ENCODE measurements around the gene CYB561D1.

GRCh38 chr1:109532365-109533136 lies 38.7 kb downstream of the CYB561D1 start:
- TF ChIP-seq, protein P1, sequence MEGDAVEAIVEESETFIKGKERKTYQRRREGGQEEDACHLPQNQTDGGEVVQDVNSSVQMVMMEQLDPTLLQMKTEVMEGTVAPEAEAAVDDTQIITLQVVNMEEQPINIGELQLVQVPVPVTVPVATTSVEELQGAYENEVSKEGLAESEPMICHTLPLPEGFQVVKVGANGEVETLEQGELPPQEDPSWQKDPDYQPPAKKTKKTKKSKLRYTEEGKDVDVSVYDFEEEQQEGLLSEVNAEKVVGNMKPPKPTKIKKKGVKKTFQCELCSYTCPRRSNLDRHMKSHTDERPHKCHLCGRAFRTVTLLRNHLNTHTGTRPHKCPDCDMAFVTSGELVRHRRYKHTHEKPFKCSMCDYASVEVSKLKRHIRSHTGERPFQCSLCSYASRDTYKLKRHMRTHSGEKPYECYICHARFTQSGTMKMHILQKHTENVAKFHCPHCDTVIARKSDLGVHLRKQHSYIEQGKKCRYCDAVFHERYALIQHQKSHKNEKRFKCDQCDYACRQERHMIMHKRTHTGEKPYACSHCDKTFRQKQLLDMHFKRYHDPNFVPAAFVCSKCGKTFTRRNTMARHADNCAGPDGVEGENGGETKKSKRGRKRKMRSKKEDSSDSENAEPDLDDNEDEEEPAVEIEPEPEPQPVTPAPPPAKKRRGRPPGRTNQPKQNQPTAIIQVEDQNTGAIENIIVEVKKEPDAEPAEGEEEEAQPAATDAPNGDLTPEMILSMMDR (conservative IDR thresholded peaks at IDR 0.05): peak; percentile 97
- no peak for TF ChIP-seq ZFX (IDR thresholded peaks at IDR 0.05)
